ENCODE data around the gene RER1.

DNA sequence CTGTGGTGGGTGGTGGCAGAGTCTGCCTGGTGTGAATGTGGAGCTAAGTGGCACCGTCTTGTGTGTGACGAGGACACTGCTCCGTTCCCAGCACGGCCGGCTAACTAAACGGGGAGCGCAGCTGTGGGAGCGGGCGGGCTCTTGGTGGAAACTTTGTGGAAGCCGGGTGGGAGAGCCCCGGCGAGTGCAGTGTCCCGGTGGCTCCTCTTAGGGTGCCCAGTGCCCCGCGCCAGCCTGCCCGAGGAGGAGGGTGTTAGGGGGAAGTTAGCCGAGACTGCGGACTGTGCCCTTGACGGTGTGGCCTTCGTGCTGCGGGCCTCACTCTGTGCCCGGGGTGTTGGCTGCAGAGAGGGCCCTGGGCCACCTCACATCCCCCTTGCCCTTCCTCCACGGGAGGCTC, 10.8 kb downstream of the RER1 start:
- TF ChIP-seq, protein P1, sequence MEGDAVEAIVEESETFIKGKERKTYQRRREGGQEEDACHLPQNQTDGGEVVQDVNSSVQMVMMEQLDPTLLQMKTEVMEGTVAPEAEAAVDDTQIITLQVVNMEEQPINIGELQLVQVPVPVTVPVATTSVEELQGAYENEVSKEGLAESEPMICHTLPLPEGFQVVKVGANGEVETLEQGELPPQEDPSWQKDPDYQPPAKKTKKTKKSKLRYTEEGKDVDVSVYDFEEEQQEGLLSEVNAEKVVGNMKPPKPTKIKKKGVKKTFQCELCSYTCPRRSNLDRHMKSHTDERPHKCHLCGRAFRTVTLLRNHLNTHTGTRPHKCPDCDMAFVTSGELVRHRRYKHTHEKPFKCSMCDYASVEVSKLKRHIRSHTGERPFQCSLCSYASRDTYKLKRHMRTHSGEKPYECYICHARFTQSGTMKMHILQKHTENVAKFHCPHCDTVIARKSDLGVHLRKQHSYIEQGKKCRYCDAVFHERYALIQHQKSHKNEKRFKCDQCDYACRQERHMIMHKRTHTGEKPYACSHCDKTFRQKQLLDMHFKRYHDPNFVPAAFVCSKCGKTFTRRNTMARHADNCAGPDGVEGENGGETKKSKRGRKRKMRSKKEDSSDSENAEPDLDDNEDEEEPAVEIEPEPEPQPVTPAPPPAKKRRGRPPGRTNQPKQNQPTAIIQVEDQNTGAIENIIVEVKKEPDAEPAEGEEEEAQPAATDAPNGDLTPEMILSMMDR (conservative IDR thresholded peaks at IDR 0.05 in 1 of 2, IDR thresholded peaks at IDR 0.05 in 1 of 2; ENCODE audit: extremely low read depth in 1 of 2, insufficient read depth in 1 of 2, low read depth in 1 of 2, low read length in 2 of 2), result no peak
- no peak for TF ChIP-seq EZH2 (IDR thresholded peaks at IDR 0.05; ENCODE audit: borderline replicate concordance, low read length)
